ENCODE measurements around the gene BHLHA9.

DNA sequence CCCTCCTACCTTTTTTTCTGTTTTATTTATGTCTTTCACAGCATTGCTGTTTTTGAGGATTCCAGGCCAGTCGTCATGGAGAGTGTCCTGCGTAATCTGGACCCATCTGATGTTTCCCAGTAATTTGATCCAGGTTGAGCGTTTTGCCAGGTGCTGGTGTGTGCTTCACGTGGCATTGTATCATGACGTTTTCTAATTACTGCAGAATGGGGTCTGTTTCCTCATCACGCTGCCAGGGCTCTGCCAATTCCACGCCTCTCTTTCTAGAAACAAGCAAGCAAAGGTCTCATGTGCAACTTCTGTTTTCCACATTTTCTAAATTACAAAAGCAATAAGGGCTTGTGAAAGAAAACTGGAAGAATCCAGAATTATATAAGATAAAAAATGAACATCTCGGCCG, 28.3 kb upstream of the BHLHA9 start:
- TF ChIP-seq BHLHE40 (IDR thresholded peaks at IDR 0.05; ENCODE audit: borderline replicate concordance) (no peak), PKNOX1 (IDR thresholded peaks at IDR 0.05) (no peak), FOXK2 (IDR thresholded peaks at IDR 0.05) (no peak), SP1 (IDR thresholded peaks at IDR 0.05) (no peak), L3MBTL2 (conservative IDR thresholded peaks at IDR 0.05) (no peak), TARDBP (IDR thresholded peaks at IDR 0.05) (no peak)
